HUES48 (cell line): ENCODE results near the gene TCP1.

ENCODE experiments used
- H3K27ac ChIP-seq: one replicate; pipeline ENCODE4 v1.7.0; 2013; ENCODE audit warnings: low read depth, low read length, inconsistent platforms
- H3K27me3 ChIP-seq: 2 replicates; pipeline ENCODE4 v1.6.1; 2013; ENCODE audit warnings: mild to moderate bottlenecking, low read length; ENCODE audit not compliant: control insufficient read depth, insufficient read depth
- H3K36me3 ChIP-seq: 2 replicates; pipeline ENCODE4 v1.6.1; 2013; ENCODE audit warnings: low read length; ENCODE audit not compliant: control insufficient read depth, insufficient read depth
- H3K4me1 ChIP-seq: 2 replicates; pipeline ENCODE4 v1.6.1; 2013; ENCODE audit warnings: mild to moderate bottlenecking, low read length; ENCODE audit not compliant: control insufficient read depth, insufficient read depth
- H3K4me3 ChIP-seq: 2 replicates; pipeline ENCODE4 v1.5.1; 2013; ENCODE audit warnings: mild to moderate bottlenecking, low read depth, low read length
- H3K9ac ChIP-seq: 2 replicates; pipeline ENCODE4 v1.6.1; 2013; ENCODE audit warnings: mild to moderate bottlenecking, low read depth, low read length, moderate library complexity
- H3K9me3 ChIP-seq: 2 replicates; pipeline ENCODE4 v1.6.1; 2013; ENCODE audit warnings: low read length; ENCODE audit not compliant: control insufficient read depth, insufficient read depth

Gene TCP1

GRCh38 chr6:159730332-159730676 is 59.1 kb downstream of the TCP1 start:
- H3K9ac ChIP-seq, result no peak overlapping the region
- H3K9me3 ChIP-seq, result no peaks in the 10 kb centered on the region
- H3K27me3 ChIP-seq, result no peaks in the 10 kb centered on the region
- H3K36me3 ChIP-seq, result peaks cover 14% of the 10 kb centered on the region; the same call in 1 of the 2 replicates
- peak overlapping the region; percentile 81; the same call in 1 of the 2 replicates for H3K4me3 ChIP-seq
- no peak overlapping the region for H3K27ac ChIP-seq
- H3K4me1 ChIP-seq, result peaks cover 16% of the 10 kb centered on the region

- no peak overlapping the region for H3K9ac ChIP-seq
Observed at GRCh38 chr6:159729598-159730331, 59.6 kb downstream of the TCP1 start.

GRCh38 chr6:159728531-159728964 is 60.9 kb downstream of the TCP1 start:
- H3K27ac ChIP-seq, result peak overlapping the region; percentile 100
- H3K4me1 ChIP-seq, result peaks cover 16% of the 10 kb centered on the region
- H3K9me3 ChIP-seq, result no peaks in the 10 kb centered on the region
- H3K9ac ChIP-seq, result peak overlapping the region; percentile 95
- H3K36me3 ChIP-seq, result peaks cover 14% of the 10 kb centered on the region; the same call in 1 of the 2 replicates
- no peaks in the 10 kb centered on the region for H3K27me3 ChIP-seq
- H3K4me3 ChIP-seq, result peak overlapping the region; percentile 81

More at GRCh38 chr6:159729598-159730331, 59.6 kb downstream of the TCP1 start:
- Histone ChIP-seq H3K9me3 (no peaks in the 10 kb centered on the region), H3K27me3 (no peaks in the 10 kb centered on the region), H3K4me1 (peaks cover 16% of the 10 kb centered on the region), H3K27ac (no peak overlapping the region), H3K36me3 (peaks cover 14% of the 10 kb centered on the region; the same call in 1 of the 2 replicates), H3K4me3 (peak overlapping the region; percentile 81)
